Natural killer cell (primary cell): ENCODE measurements around the gene CGNL1. TPM values are rescaled to one million over a fixed set of nuclear protein-coding genes. Genes with fewer than 3 reads are reported as not detected.

Source experiments
- ATAC-seq, 3 donors: fragments of 150-1000 bp in 2 of 3; fragments of 200-7000 bp in 1 of 3; cut with Tn5 transposase; 1 replicate in 1 of 3; 2 replicates in 2 of 3; pipeline ENCODE4 v1.10.0; 2021; ENCODE audit warnings: mild to moderate bottlenecking in 2 of 3, moderate library complexity in 2 of 3
- DNase-seq, 2 donors: peaks; one replicate each; pipeline versions ENCODE4 v3.0.0 to v3.0.0-alpha.2; 2013 to 2021; ENCODE audit warnings: mixed read lengths in 1 of 2
- H3K27ac ChIP-seq: one replicate; pipeline ENCODE4 v1.5.1; 2013; ENCODE audit warnings: mild to moderate bottlenecking, low read length
- H3K27me3 ChIP-seq: one replicate; pipeline ENCODE4 v1.6.1; 2013; ENCODE audit warnings: low read length; ENCODE audit not compliant: control insufficient read depth, insufficient read depth
- H3K36me3 ChIP-seq: one replicate; pipeline ENCODE4 v1.6.1; 2013; ENCODE audit warnings: low read length; ENCODE audit not compliant: control insufficient read depth, insufficient read depth
- H3K4me1 ChIP-seq: one replicate; pipeline ENCODE4 v1.6.1; 2013; ENCODE audit warnings: low read length; ENCODE audit not compliant: control insufficient read depth, insufficient read depth
- H3K4me3 ChIP-seq: one replicate; pipeline ENCODE4 v1.5.1; 2013; ENCODE audit warnings: low read length
- H3K9me3 ChIP-seq: one replicate; pipeline ENCODE4 v1.6.1; 2013; ENCODE audit warnings: low read length; ENCODE audit not compliant: control insufficient read depth, insufficient read depth
- H3K27ac Mint-ChIP-seq, 2 donors: one replicate each; pipeline ENCODE4 v1.8.0; 2022; ENCODE audit warnings: mild to moderate bottlenecking in 2 of 2, mixed read lengths in 2 of 2, moderate library complexity in 1 of 2
- H3K27me3 Mint-ChIP-seq, 2 donors: one replicate each; pipeline ENCODE4 v1.8.0; 2022; ENCODE audit warnings: low read depth in 2 of 2, mixed read lengths in 2 of 2
- H3K36me3 Mint-ChIP-seq: one replicate; pipeline ENCODE4 v1.8.0; 2022; ENCODE audit warnings: mixed read lengths
- H3K4me1 Mint-ChIP-seq, 2 donors: one replicate each; pipeline ENCODE4 v1.8.0; 2022; ENCODE audit warnings: mixed read lengths in 2 of 2
- H3K4me3 Mint-ChIP-seq: one replicate; pipeline ENCODE4 v1.8.0; 2022; ENCODE audit warnings: mild to moderate bottlenecking, moderate library complexity, mixed read lengths
- H3K9me3 Mint-ChIP-seq, 2 donors: one replicate each; pipeline ENCODE4 v1.8.0; 2022; ENCODE audit warnings: mixed read lengths in 2 of 2
- CTCF ChIP-seq: fragments of 200-600 bp; IDR thresholded peaks from one replicate; pipeline ENCODE4 v1.8.0; 2022; ENCODE audit warnings: antibody characterized with exemption
- WGBS: methylation state at CpG from one replicate; pipeline ENCODE4 v1.1.7; 2013; ENCODE audit warnings: missing lambda C conversion rate; ENCODE audit not compliant: insufficient coverage; 5-methylcytosine and 5-hydroxymethylcytosine counted together
- intact Hi-C: fragments of 100-400 bp; cut with micrococcal nuclease; formaldehyde crosslinking; loops from one replicate; pipeline ENCODE4 v1.14.2; 2022
- total RNA-seq, 4 donors: library from RNA; stranded (reverse); fragments of 120-200 nt in 1 of 4; gene quantifications; one replicate each; pipeline versions ENCODE4 v1.2.3 to v1.2.4, GENCODE V29; 2013 to 2022

CGNL1 gene
- total RNA-seq, 3 donors from 2014 or later (not counting 1 experiment from before 2014, with no cell fraction given): not detected

- no peak overlapping the region for H3K27ac Mint-ChIP-seq
- no peaks in the 10 kb centered on the region for H3K36me3 Mint-ChIP-seq
- intact Hi-C loops: loop anchor here (5.0 kb wide), 1 partner anchor 202 kb away; no protein-coding TSS in a partner anchor
- no peak overlapping the region for H3K4me3 Mint-ChIP-seq
- H3K4me1 Mint-ChIP-seq: no peaks in the 10 kb centered on the region
- DNase-seq: peak in 1 of 2 donors; percentile 58
- Histone ChIP-seq H3K36me3 (no peaks in the 10 kb centered on the region), H3K4me3 (no peak overlapping the region), H3K9me3 (no peaks in the 10 kb centered on the region), H3K4me1 (no peaks in the 10 kb centered on the region), H3K27me3 (no peaks in the 10 kb centered on the region), H3K27ac (no peak overlapping the region)
- TF ChIP-seq CTCF: peak; percentile 78
- peak; percentile 44 to 76 (median 68) for ATAC-seq
- WGBS: 5% methylated on average over 4 of the region's 5 CpGs
- H3K27me3 Mint-ChIP-seq: peaks cover 6 to 18% of the 10 kb centered on the region in 2 donors
- no peaks in the 10 kb centered on the region for H3K9me3 Mint-ChIP-seq
These were observed 35.5 kb upstream of the CGNL1 start for GRCh38 chr15:57340682-57341259.

- 95% methylated on average over 7 of the region's 7 CpGs for WGBS
- Mint-ChIP-seq H3K4me1 (no peaks in the 10 kb centered on the region), H3K4me3 (no peak overlapping the region), H3K27ac (no peak overlapping the region), H3K27me3 (peaks cover under 1 to 1% of the 10 kb centered on the region in 2 donors), H3K9me3 (no peaks in the 10 kb centered on the region), H3K36me3 (no peaks in the 10 kb centered on the region)
- Histone ChIP-seq H3K27ac (no peak overlapping the region), H3K27me3 (no peaks in the 10 kb centered on the region), H3K4me3 (no peak overlapping the region), H3K36me3 (no peaks in the 10 kb centered on the region), H3K9me3 (no peaks in the 10 kb centered on the region), H3K4me1 (no peaks in the 10 kb centered on the region)
- intact Hi-C loops: loop anchor here (5.0 kb wide), 1 partner anchor 199 kb away; no protein-coding TSS in a partner anchor
- no peak for DNase-seq
- no peak for TF ChIP-seq CTCF
- no peak for ATAC-seq
These were observed 33.3 kb upstream of the CGNL1 start for GRCh38 chr15:57343048-57343447.

GRCh38 chr15:57343498-57343897, 32.8 kb upstream of the CGNL1 start:
- intact Hi-C loops: loop anchor here (5.0 kb wide), 1 partner anchor 199 kb away; no protein-coding TSS in a partner anchor
- Histone ChIP-seq H3K4me1 (no peaks in the 10 kb centered on the region), H3K27me3 (no peaks in the 10 kb centered on the region), H3K4me3 (no peak overlapping the region), H3K27ac (no peak overlapping the region), H3K36me3 (no peaks in the 10 kb centered on the region), H3K9me3 (no peaks in the 10 kb centered on the region)
- H3K36me3 Mint-ChIP-seq: no peaks in the 10 kb centered on the region
- H3K9me3 Mint-ChIP-seq: no peaks in the 10 kb centered on the region
- no peak overlapping the region for H3K4me3 Mint-ChIP-seq
- no peak for TF ChIP-seq CTCF
- no peaks in the 10 kb centered on the region for H3K27me3 Mint-ChIP-seq
- H3K4me1 Mint-ChIP-seq: no peaks in the 10 kb centered on the region
- 72% methylated on average over 6 of the region's 6 CpGs for WGBS
- no peak overlapping the region for H3K27ac Mint-ChIP-seq
- ATAC-seq: no peak
- no peak for DNase-seq

- Mint-ChIP-seq H3K27me3 (no peaks in the 10 kb centered on the region), H3K4me1 (no peaks in the 10 kb centered on the region), H3K4me3 (no peak overlapping the region), H3K36me3 (no peaks in the 10 kb centered on the region), H3K27ac (no peak overlapping the region), H3K9me3 (no peaks in the 10 kb centered on the region)
- Histone ChIP-seq H3K36me3 (no peaks in the 10 kb centered on the region), H3K9me3 (no peaks in the 10 kb centered on the region), H3K4me3 (no peak overlapping the region), H3K27me3 (no peaks in the 10 kb centered on the region), H3K4me1 (no peaks in the 10 kb centered on the region), H3K27ac (no peak overlapping the region)
- WGBS: 91% methylated on average over 9 of the region's 9 CpGs
- intact Hi-C loops: loop anchor here (5.0 kb wide), 1 partner anchor 198 kb away; no protein-coding TSS in a partner anchor
- no peak for DNase-seq
- no peak for ATAC-seq
- TF ChIP-seq CTCF: no peak
These were observed 32.0 kb upstream of the CGNL1 start for GRCh38 chr15:57344282-57344681.
